ENCODE measurements around the gene APOE.
A peak's percentile ranks its signal among the peaks of the same experiment; 100 is the strongest.

GRCh38 chr19:44903602-44904425 lies 1.8 kb upstream of the APOE start:
- TF ChIP-seq RCOR1 (IDR thresholded peaks at IDR 0.05; ENCODE audit: borderline replicate concordance in 1 of 2, low read depth in 2 of 2, low read length in 2 of 2) (0 out of 4 replicates have a peak, but pooled peaks of 1 of the 2 experiments have one; percentile 19), CBFB (CRISPR knock-in tag; IDR thresholded peaks at IDR 0.05) (no peak), PKNOX1 (IDR thresholded peaks at IDR 0.05) (no peak), EGR1 (conservative IDR thresholded peaks at IDR 0.05) (no peak), CHD4 (IDR thresholded peaks at IDR 0.05; ENCODE audit: insufficient read depth, insufficient replicate concordance, low read depth, low read length, poor library complexity, severe bottlenecking) (no peak), NR2C2 (CRISPR knock-in tag; IDR thresholded peaks at IDR 0.05) (0 out of 2 replicates have a peak, but pooled peaks have one; percentile 22), NR2C2 (tag; IDR thresholded peaks at IDR 0.05) (no peak), ZNF584 (CRISPR knock-in tag; IDR thresholded peaks at IDR 0.05; ENCODE audit: low read depth) (no peak), MXD1 (CRISPR knock-in tag; IDR thresholded peaks at IDR 0.05; ENCODE audit: borderline replicate concordance, poor library complexity, severe bottlenecking) (no peak), MCM2 (IDR thresholded peaks at IDR 0.05; ENCODE audit: low read depth) (no peak), SIRT6 (IDR thresholded peaks at IDR 0.05; ENCODE audit: low read depth, low read length) (no peak), L3MBTL2 (IDR thresholded peaks at IDR 0.05) (no peak; the same call in 1 of the 2 replicates), NR1H2 (CRISPR knock-in tag; IDR thresholded peaks at IDR 0.05) (no peak), ZNF668 (CRISPR knock-in tag; IDR thresholded peaks at IDR 0.05) (no peak)
